Right lobe of liver (tissue), 4 donors: ENCODE data around the gene UROC1.

Source experiments
- POLR2A ChIP-seq: fragments of 450-650 bp; IDR thresholded peaks from one replicate; pipeline ENCODE4 v1.6.1; 2017; ENCODE audit warnings: antibody characterized with exemption, mild to moderate bottlenecking
- TF ChIP-seq, protein P1 (sequence below), 4 donors: fragments of 200-600 bp in 3 of 4; fragments of 450-650 bp in 1 of 4; IDR thresholded peaks; one replicate each; pipeline versions ENCODE4 v1.5.1 to v1.8.0; 2016 to 2022; ENCODE audit warnings: antibody characterized with exemption in 4 of 4, mild to moderate bottlenecking in 2 of 4
- donor health status: DM: no; HTN: no; CAD: no.
- donor health status: DM: no; HTN: no; CAD: no.
- donor health status: DM: no; HTN: yes; CAD: no.

DNA sequence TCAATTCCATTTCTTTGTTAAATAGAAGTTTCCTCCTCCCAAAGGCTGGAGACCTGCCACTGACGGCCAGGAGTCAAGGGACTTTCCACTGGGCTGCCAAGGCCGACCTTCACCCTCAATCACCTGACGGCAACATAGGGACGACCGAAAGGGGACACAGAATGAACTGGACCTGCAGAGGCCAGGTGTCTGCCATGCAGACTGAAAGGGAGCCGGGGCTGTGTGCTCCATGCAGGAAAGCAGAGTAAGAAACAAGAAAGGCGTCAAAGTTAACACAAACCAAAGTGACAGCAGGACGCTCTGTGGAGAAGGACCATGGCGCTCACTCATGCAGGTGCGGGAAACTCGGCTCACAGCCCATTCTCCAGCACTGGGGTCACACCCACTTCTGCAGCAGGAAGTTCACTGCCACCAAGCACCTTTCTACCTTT lies 67.9 kb downstream of the UROC1 start:
- TF ChIP-seq POLR2A, result no peak
- TF ChIP-seq, protein P1, sequence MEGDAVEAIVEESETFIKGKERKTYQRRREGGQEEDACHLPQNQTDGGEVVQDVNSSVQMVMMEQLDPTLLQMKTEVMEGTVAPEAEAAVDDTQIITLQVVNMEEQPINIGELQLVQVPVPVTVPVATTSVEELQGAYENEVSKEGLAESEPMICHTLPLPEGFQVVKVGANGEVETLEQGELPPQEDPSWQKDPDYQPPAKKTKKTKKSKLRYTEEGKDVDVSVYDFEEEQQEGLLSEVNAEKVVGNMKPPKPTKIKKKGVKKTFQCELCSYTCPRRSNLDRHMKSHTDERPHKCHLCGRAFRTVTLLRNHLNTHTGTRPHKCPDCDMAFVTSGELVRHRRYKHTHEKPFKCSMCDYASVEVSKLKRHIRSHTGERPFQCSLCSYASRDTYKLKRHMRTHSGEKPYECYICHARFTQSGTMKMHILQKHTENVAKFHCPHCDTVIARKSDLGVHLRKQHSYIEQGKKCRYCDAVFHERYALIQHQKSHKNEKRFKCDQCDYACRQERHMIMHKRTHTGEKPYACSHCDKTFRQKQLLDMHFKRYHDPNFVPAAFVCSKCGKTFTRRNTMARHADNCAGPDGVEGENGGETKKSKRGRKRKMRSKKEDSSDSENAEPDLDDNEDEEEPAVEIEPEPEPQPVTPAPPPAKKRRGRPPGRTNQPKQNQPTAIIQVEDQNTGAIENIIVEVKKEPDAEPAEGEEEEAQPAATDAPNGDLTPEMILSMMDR (IDR thresholded peaks at IDR 0.05), result no peak
